HepG2 (cell line): ENCODE measurements around the gene RAD51D. TPM values are rescaled to one million over a fixed set of nuclear protein-coding genes. Genes with fewer than 3 reads are reported as not detected.
A peak's percentile ranks its signal among the peaks of the same experiment; 100 is the strongest.

Experiments used
- ATAC-seq: fragments of 200-7000 bp; cut with Tn5 transposase; 3 replicates; pipeline ENCODE4 v1.9.1; 2020; ENCODE audit warnings: mild to moderate bottlenecking, moderate library complexity
- BruUV-seq: library from RNA; stranded (reverse); fragments of 400-500 nt; replicated peaks from 2 replicates; lab custom pipeline; 2021; lab: Mats Ljungman, UMichigan
- CTCF ChIA-PET: fragments of 300-600 bp; formaldehyde crosslinking; extraction: SDS; loops from one replicate; lab custom pipeline; 2021; ENCODE audit warnings: low total read pairs, inconsistent platforms, low intra/inter-chr PET ratio; lab: Yijun Ruan, JAX
- POLR2A ChIA-PET: fragments of 350-600 bp; sonication (Branson Sonifier 250); formaldehyde crosslinking; loops from one replicate; lab custom pipeline; 2020; ENCODE audit warnings: antibody characterized with exemption, inconsistent platforms; lab: Yijun Ruan, JAX
- DNase-seq: peaks from one replicate; pipeline ENCODE4 v3.0.0-alpha.2; 2015; ENCODE audit warnings: low spot score
- FAIRE-seq: peaks from 3 replicates; lab custom pipeline; 2011; peaks lifted over from hg19 to GRCh38; lab: Jason Lieb, UNC
- H2AFZ ChIP-seq: one replicate; pipeline ENCODE4 v1.6.1; 2011; ENCODE audit warnings: low read length, inconsistent platforms
- H3K27ac ChIP-seq: fragments of 300-600 bp; 3 replicates; pipeline ENCODE4 v1.8.0; 2011; ENCODE audit warnings: mixed run types, mild to moderate bottlenecking, mixed read lengths, low read length, inconsistent platforms; ENCODE audit not compliant: insufficient read depth; ENCODE audit errors: extremely low read length
- H3K27me3 ChIP-seq, 2 experiments: fragments of 200-600 bp in 1 of 2; 2 replicates in 1 of 2; 3 replicates in 1 of 2; pipeline versions ENCODE4 v1.6.0 to v1.8.0; 2011; ENCODE audit warnings: low read length in 2 of 2, mild to moderate bottlenecking in 2 of 2, moderate library complexity in 2 of 2, inconsistent platforms in 1 of 2; ENCODE audit not compliant: insufficient read depth in 2 of 2, control insufficient read depth in 1 of 2
- H3K36me3 ChIP-seq, 2 experiments: fragments of 200-600 bp in 1 of 2; replicated peaks in 1 of 2; 2 replicates in 1 of 2; 3 replicates in 1 of 2; pipeline versions ENCODE4 v1.5.1 to v1.8.0; 2011; ENCODE audit warnings: low read length in 2 of 2, inconsistent platforms in 1 of 2; ENCODE audit not compliant: insufficient read depth in 2 of 2, control insufficient read depth in 1 of 2
- H3K4me1 ChIP-seq: 2 replicates; pipeline ENCODE4 v1.5.1; 2012; ENCODE audit warnings: low read length, inconsistent platforms; ENCODE audit not compliant: insufficient read depth
- H3K4me2 ChIP-seq: 2 replicates; pipeline ENCODE4 v1.6.0; 2011; ENCODE audit warnings: low read depth, low read length, inconsistent platforms
- H3K4me3 ChIP-seq, 3 experiments: fragments of 200-600 bp in 1 of 3; sonication (generic), shearing (Covaris generic) in 1 of 3; replicated peaks in 1 of 3; 2 replicates each; pipeline ENCODE4 v1.5.1; 2011 to 2016; ENCODE audit warnings: low read length in 3 of 3, inconsistent platforms in 2 of 3, low read depth in 2 of 3, mild to moderate bottlenecking in 2 of 3, control low read depth in 1 of 3, mixed read lengths in 1 of 3; ENCODE audit not compliant: insufficient read depth in 1 of 3
- H3K79me2 ChIP-seq: one replicate; pipeline ENCODE4 v1.6.1; 2011; ENCODE audit warnings: low read length, inconsistent platforms; ENCODE audit not compliant: insufficient read depth
- H3K9ac ChIP-seq: 2 replicates; pipeline ENCODE4 v1.6.0; 2011; ENCODE audit warnings: mild to moderate bottlenecking, low read depth, low read length, inconsistent platforms; ENCODE audit not compliant: insufficient read depth
- H3K9me3 ChIP-seq: 2 replicates; pipeline ENCODE4 v1.5.1; 2012; ENCODE audit warnings: mild to moderate bottlenecking, low read length
- H4K20me1 ChIP-seq: 2 replicates; pipeline ENCODE4 v1.6.0; 2011; ENCODE audit warnings: inconsistent platforms, mild to moderate bottlenecking, low read length, moderate library complexity; ENCODE audit not compliant: insufficient read depth
- BRF2 ChIP-seq: sonication (generic); formaldehyde crosslinking; IDR thresholded peaks from 2 replicates; pipeline ENCODE4 v1.8.1; 2022; ENCODE audit warnings: mild to moderate bottlenecking, missing genetic modification reagents
- CCAR2 ChIP-seq: fragments of 200-400 bp; formaldehyde crosslinking; optimal IDR thresholded peaks from 2 replicates; pipeline ENCODE3; 2018; ENCODE audit warnings: low read depth, mild to moderate bottlenecking, low read length, moderate library complexity
- CREB1 ChIP-seq, 2 experiments: fragments of 450-650 bp in 1 of 2; IDR thresholded peaks; 2 replicates each; pipeline ENCODE4 v1.6.1; 2016 to 2017; ENCODE audit warnings: control low read depth in 1 of 2, mild to moderate bottlenecking in 1 of 2, missing compliant biosample characterization in 1 of 2, missing genetic modification characterization in 1 of 2
- EP300 ChIP-seq, 3 experiments: sonication (generic) in 1 of 3; formaldehyde crosslinking in 1 of 3; IDR thresholded peaks; 2 replicates each; pipeline versions ENCODE4 v1.5.1 to v1.6.1; 2011 to 2020; ENCODE audit warnings: low read depth in 2 of 3, low read length in 2 of 3, borderline replicate concordance in 1 of 3, improper control_type of control experiment in 1 of 3, mild to moderate bottlenecking in 1 of 3, missing genetic modification reagents in 1 of 3, moderate library complexity in 1 of 3
- FOXC1 ChIP-seq: sonication (generic); formaldehyde crosslinking; IDR thresholded peaks from 2 replicates; pipeline ENCODE4 v1.8.0; 2022; ENCODE audit warnings: mild to moderate bottlenecking, missing genetic modification reagents, borderline replicate concordance
- FOXO1 ChIP-seq: sonication (generic); formaldehyde crosslinking; IDR thresholded peaks from 2 replicates; pipeline ENCODE4 v1.4.0; 2020; ENCODE audit warnings: missing genetic modification reagents
- HNF4A ChIP-seq: sonication (generic); formaldehyde crosslinking; IDR thresholded peaks from 2 replicates; pipeline ENCODE4 v1.4.0; 2020; ENCODE audit warnings: missing genetic modification reagents
- HOXA5 ChIP-seq: sonication (generic); formaldehyde crosslinking; IDR thresholded peaks from 2 replicates; pipeline ENCODE4 v1.4.0; 2020; ENCODE audit warnings: missing genetic modification reagents
- KAT8 ChIP-seq: IDR thresholded peaks from 2 replicates; pipeline ENCODE4 v1.6.1; 2016; ENCODE audit warnings: missing genetic modification reagents, missing compliant biosample characterization
- KDM3A ChIP-seq: IDR thresholded peaks from 2 replicates; pipeline ENCODE4 v1.6.1; 2018; ENCODE audit warnings: low read depth, missing compliant biosample characterization
- MAX ChIP-seq: IDR thresholded peaks from 2 replicates; pipeline ENCODE4 v1.6.1; 2012; ENCODE audit warnings: inconsistent platforms
- MIXL1 ChIP-seq: IDR thresholded peaks from 2 replicates; pipeline ENCODE4 v1.6.1; 2016
- NR2F6 ChIP-seq, 2 experiments: IDR thresholded peaks; 2 replicates each; pipeline ENCODE4 v1.6.1; 2016; ENCODE audit warnings: antibody characterized with exemption in 1 of 2, mild to moderate bottlenecking in 1 of 2
- PATZ1 ChIP-seq: sonication (generic); formaldehyde crosslinking; IDR thresholded peaks from 2 replicates; pipeline ENCODE4 v1.4.0; 2020; ENCODE audit warnings: missing genetic modification reagents
- PHF21A ChIP-seq: sonication (generic); formaldehyde crosslinking; IDR thresholded peaks from 2 replicates; pipeline ENCODE4 v1.5.0; 2020; ENCODE audit warnings: mild to moderate bottlenecking, missing genetic modification reagents
- SAP130 ChIP-seq: IDR thresholded peaks from 2 replicates; pipeline ENCODE4 v1.6.1; 2016; ENCODE audit warnings: low read depth
- SOX5 ChIP-seq: IDR thresholded peaks from 2 replicates; pipeline ENCODE4 v1.6.1; 2016; ENCODE audit warnings: borderline replicate concordance
- TGIF2 ChIP-seq: IDR thresholded peaks from 2 replicates; pipeline ENCODE4 v1.6.1; 2016; ENCODE audit warnings: control low read depth, missing compliant biosample characterization
- ZBTB21 ChIP-seq: sonication (generic); formaldehyde crosslinking; IDR thresholded peaks from 2 replicates; pipeline ENCODE4 v1.4.0; 2020; ENCODE audit warnings: missing genetic modification reagents
- ZNF10 ChIP-seq: sonication (generic); formaldehyde crosslinking; IDR thresholded peaks from 2 replicates; pipeline ENCODE4 v1.4.0; 2020; ENCODE audit warnings: mild to moderate bottlenecking, low read depth, missing genetic modification reagents, borderline replicate concordance
- ZNF816 ChIP-seq: sonication (generic); formaldehyde crosslinking; IDR thresholded peaks from 2 replicates; pipeline ENCODE4 v1.8.0; 2022; ENCODE audit warnings: missing genetic modification reagents, mild to moderate bottlenecking, borderline replicate concordance
- WGBS: methylation state at CpG from one replicate; pipeline ENCODE4 v1.1.6; 2017; ENCODE audit warnings: low lambda C conversion rate; 5-methylcytosine and 5-hydroxymethylcytosine counted together
- in situ Hi-C: cut with HindIII; loops from 2 replicates; pipeline ENCODE4 v1.10.0; 2017; ENCODE audit warnings: low pct_unique_long_range_greater_than_20kb; ENCODE audit not compliant: extremely low pct_ligation_motif_present
- intact Hi-C: fragments of 100-400 bp; cut with micrococcal nuclease; formaldehyde crosslinking; loops from one replicate; pipeline ENCODE4 v1.10.0; 2022; ENCODE audit not compliant: unreplicated experiment
- polyA plus RNA-seq, 8 experiments: library from polyadenylated mRNA; depleted of rRNA in 3 of 8; stranded (reverse) in 7 of 8; unstranded in 1 of 8; fragments of >200 nt; fragmentation: Illumina TruSeq in 4 of 8; extraction: Trizol in 4 of 8; gene quantifications; 2 replicates each; pipeline versions ENCODE4 v1.2.1 to v1.2.3, GENCODE V29; 2011 to 2016; ENCODE audit warnings: low read depth in 4 of 8, missing spikeins in 1 of 8, mixed read lengths in 1 of 8; ENCODE audit not compliant: insufficient read depth in 1 of 8
- total RNA-seq, 5 experiments: library from RNA; depleted of rRNA; stranded (reverse); fragments of >200 nt; fragmentation: Illumina TruSeq; extraction: Trizol; gene quantifications; 2 replicates each; pipeline ENCODE4 v1.2.3, GENCODE V29; 2016; ENCODE audit warnings: low read depth in 1 of 5

The RAD51D gene
- total and polyA plus RNA-seq, 2 of the 13 experiments (the other 11 are each of a cell fraction or from before 2014, with no cell fraction given) = 6.7 to 13.1 TPM

- Histone ChIP-seq H3K4me3 (peak overlapping the region; percentile 71 to 92 (median 72)), H4K20me1 (no peaks in the 10 kb centered on the region), H3K4me1 (peaks cover 55% of the 10 kb centered on the region), H3K9me3 (no peaks in the 10 kb centered on the region), H3K9ac (peak overlapping the region; percentile 80), H3K36me3 (no peaks in the 10 kb centered on the region), H3K27me3 (no peaks in the 10 kb centered on the region), H3K79me2 (peaks cover 52% of the 10 kb centered on the region), H2AFZ (no peak overlapping the region), H3K4me2 (peak overlapping the region; percentile 82), H3K27ac (peak overlapping the region; percentile 83)
- peak; percentile 60 for FAIRE-seq
- DNase-seq = peak; percentile 35
- peak; percentile 32 for ATAC-seq
- in situ Hi-C loops (no loop called here), intact Hi-C loops (loop anchor here (1.0 to 5.0 kb wide), 3 partner anchors 25 to 66 kb away; partner anchors contain the start of genes RAD51D and RFFL)
- ChIA-PET CTCF (interaction anchor here (3.0 kb wide), 1 partner anchor 90 kb away, joined by 21 read pairs; no protein-coding TSS in a partner anchor), POLR2A (interaction anchor here (1.0 to 2.2 kb wide), 7 partner anchors 8 to 107 kb away, joined by 3 to 43 read pairs (median 8); partner anchors contain the start of gene RFFL)
- BruUV-seq = no TSS peak
- WGBS = 0% methylated on average over 9 of the region's 9 CpGs
- TF ChIP-seq MAX = peak; percentile 46; the same call in 1 of the 2 replicates
- TF ChIP-seq CCAR2 = no peak
- TF ChIP-seq SAP130 = peak; percentile 71
- no peak for TF ChIP-seq BRF2 (CRISPR knock-in tag)
- 0 out of 2 replicates have a peak, but pooled peaks have one; percentile 50 for TF ChIP-seq ZNF816 (CRISPR knock-in tag)
- TF ChIP-seq FOXO1 (CRISPR knock-in tag) = 0 out of 2 replicates have a peak, but pooled peaks have one; percentile 5
- TF ChIP-seq ZNF10 = no peak
- TF ChIP-seq PHF21A (CRISPR knock-in tag) = 0 out of 2 replicates have a peak, but pooled peaks have one; percentile 26
- TF ChIP-seq CREB1 (IDR thresholded peaks at IDR 0.05) = no peak
- peak; percentile 78 for TF ChIP-seq CREB1 (CRISPR knock-in tag; IDR thresholded peaks at IDR 0.05)
- 0 out of 2 replicates have a peak, but pooled peaks have one; percentile 10 for TF ChIP-seq SOX5 (CRISPR knock-in tag)
- TF ChIP-seq KDM3A (CRISPR knock-in tag) = no peak
- TF ChIP-seq EP300 (IDR thresholded peaks at IDR 0.05; ENCODE audit: low read depth in 2 of 2, low read length in 2 of 2) = peak in 1 of 2 experiments; percentile 14; a peak in 1 of 4 replicates
- no peak for TF ChIP-seq EP300 (CRISPR knock-in tag; IDR thresholded peaks at IDR 0.05; ENCODE audit: borderline replicate concordance)
- peak; percentile 23; the same call in 1 of the 2 replicates for TF ChIP-seq MIXL1
- 0 out of 2 replicates have a peak, but pooled peaks have one; percentile 6 for TF ChIP-seq ZBTB21 (CRISPR knock-in tag)
- TF ChIP-seq PATZ1 (CRISPR knock-in tag) = peak; percentile 30; the same call in 1 of the 2 replicates
- peak; percentile 20; the same call in 1 of the 2 replicates for TF ChIP-seq NR2F6 (IDR thresholded peaks at IDR 0.05)
- TF ChIP-seq NR2F6 (CRISPR knock-in tag; IDR thresholded peaks at IDR 0.05) = no peak
- TF ChIP-seq HNF4A = peak; percentile 67
- no peak for TF ChIP-seq TGIF2 (CRISPR knock-in tag)
- TF ChIP-seq HOXA5 (CRISPR knock-in tag) = peak; percentile 49; the same call in 1 of the 2 replicates
- no peak for TF ChIP-seq FOXC1 (CRISPR knock-in tag)
- 0 out of 2 replicates have a peak, but pooled peaks have one; percentile 4 for TF ChIP-seq KAT8 (CRISPR knock-in tag)
Observed at GRCh38 chr17:35087731-35088355, 31.8 kb downstream of the RAD51D start.
